ENCODE data around the gene ZNF438. TPM values are rescaled to one million over a fixed set of nuclear protein-coding genes. Genes with fewer than 3 reads are reported as not detected.
A peak's percentile ranks its signal among the peaks of the same experiment; 100 is the strongest.

Gene ZNF438
- total RNA-seq, 4 donors from 2014 or later: 2.9 to 9.3 (median 5.9) TPM

GRCh38 chr10:30816159-30816819, 215.4 kb downstream of the ZNF438 start:
- no peak overlapping the region for H3K4me3 ChIP-seq
- 70 to 75% methylated on average over 8 to 9 of the region's 9 CpGs for whole genome bisulfite sequencing, 2 donors
- no peak for TF ChIP-seq CTCF (IDR thresholded peaks at IDR 0.05)
- TF ChIP-seq POLR2A (IDR thresholded peaks at IDR 0.05): no peak
- H3K27me3 ChIP-seq: peaks cover 0 to 33% (median 0%) of the 10 kb centered on the region in 4 donors
- peak overlapping the region in 3 of 4 donors; percentile 38 to 84 (median 45) for H3K27ac ChIP-seq
- no peaks in the 10 kb centered on the region for H3K9me3 ChIP-seq
- no peak for DNase-seq
- peaks cover 8 to 77% (median 52%) of the 10 kb centered on the region in 3 donors for H3K4me1 ChIP-seq
- intact Hi-C loops (cut with DNase I): no loop called here
- H3K36me3 ChIP-seq: no peaks in the 10 kb centered on the region

- intact Hi-C loops (cut with DNase I): no loop called here
- Histone ChIP-seq H3K9me3 (no peaks in the 10 kb centered on the region), H3K36me3 (no peaks in the 10 kb centered on the region), H3K4me1 (peaks cover 3 to 65% (median 38%) of the 10 kb centered on the region in 3 donors), H3K4me3 (no peak overlapping the region), H3K27ac (peak overlapping the region in 3 of 4 donors; percentile 23 to 86 (median 84)), H3K27me3 (peaks cover 0 to 17% (median 0%) of the 10 kb centered on the region in 4 donors)
- DNase-seq: no peak
- WGBS, 2 donors: 67 to 90% methylated on average over 1 of the region's 1 CpG
- TF ChIP-seq POLR2A (IDR thresholded peaks at IDR 0.05) (no peak), CTCF (IDR thresholded peaks at IDR 0.05) (no peak)
Measured at GRCh38 chr10:30813872-30814481, 217.7 kb downstream of the ZNF438 start.

- TF ChIP-seq POLR2A (IDR thresholded peaks at IDR 0.05) (no peak), CTCF (IDR thresholded peaks at IDR 0.05) (no peak)
- no peaks in the 10 kb centered on the region for H3K36me3 ChIP-seq
- H3K4me3 ChIP-seq: peak overlapping the region in 1 of 4 donors; percentile 35
- 36% methylated on average over 9 to 14 of the region's 16 CpGs for WGBS, 2 donors
- H3K9me3 ChIP-seq: no peaks in the 10 kb centered on the region
- H3K4me1 ChIP-seq: peaks cover 0 to 48% (median 25%) of the 10 kb centered on the region in 3 donors
- DNase-seq: no peak
- intact Hi-C loops (cut with DNase I): no loop called here
- peaks cover 0 to under 1% (median 0%) of the 10 kb centered on the region in 4 donors for H3K27me3 ChIP-seq
- H3K27ac ChIP-seq: peak overlapping the region; percentile 33 to 86 (median 78)
Measured at GRCh38 chr10:30812018-30812851, 219.4 kb downstream of the ZNF438 start.

GRCh38 chr10:30811276-30812017, 220.2 kb downstream of the ZNF438 start:
- DNase-seq: no peak
- 54 to 59% methylated on average over 14 to 16 of the region's 16 CpGs for WGBS, 2 donors
- Histone ChIP-seq H3K4me1 (peaks cover 0 to 45% (median 25%) of the 10 kb centered on the region in 3 donors), H3K27ac (peak overlapping the region in 3 of 4 donors; percentile 71 to 86 (median 84)), H3K36me3 (no peaks in the 10 kb centered on the region), H3K27me3 (no peaks in the 10 kb centered on the region), H3K4me3 (no peak overlapping the region), H3K9me3 (no peaks in the 10 kb centered on the region)
- intact Hi-C loops (cut with DNase I): no loop called here
- TF ChIP-seq POLR2A (IDR thresholded peaks at IDR 0.05) (no peak), CTCF (IDR thresholded peaks at IDR 0.05) (no peak)
